Measurements from ENCODE around the gene PDS5A.
"Not testable (repeated sequence)": the region's sequence is repeated elsewhere in the genome, so short reads cannot be mapped to it uniquely, and the experiment has no call there.

Gene PDS5A

DNA sequence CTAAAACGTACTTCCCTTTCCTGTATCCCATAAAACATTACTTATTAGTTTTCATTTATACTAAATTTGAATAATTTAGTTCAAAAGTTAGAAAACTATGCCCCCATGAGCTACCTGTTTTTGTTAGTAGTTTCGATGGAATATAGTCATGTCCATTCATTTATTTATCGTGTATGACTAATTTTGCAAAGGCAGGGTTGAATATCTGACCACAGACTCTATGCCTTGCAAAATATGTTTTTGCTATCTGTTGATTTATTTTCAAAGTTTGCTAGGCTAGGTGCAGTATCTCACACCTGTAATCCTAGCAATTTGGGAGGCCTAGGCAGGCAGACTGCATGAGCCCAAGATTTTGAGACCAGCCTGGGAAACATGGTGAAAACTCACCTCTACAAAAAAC lies 78.4 kb downstream of the PDS5A start:
- no peak for DNase-seq

DNA sequence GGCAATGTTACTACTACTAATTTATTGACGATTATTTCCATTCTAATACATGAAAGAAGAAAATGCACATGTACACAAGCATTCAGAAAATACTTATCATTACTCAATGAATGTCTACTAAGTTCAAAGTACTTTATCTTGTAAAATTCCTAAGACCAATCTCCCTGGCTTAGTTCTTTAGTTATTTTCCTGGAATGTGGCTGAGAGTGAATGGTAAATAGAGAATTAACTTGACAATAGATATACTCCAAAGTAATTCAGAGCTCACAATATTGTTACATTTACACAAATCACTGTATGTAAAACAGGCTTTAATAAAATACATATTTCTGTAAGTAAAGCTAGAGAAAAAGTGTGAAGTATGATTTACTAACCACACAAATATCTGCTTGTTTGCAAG lies 79.7 kb downstream of the PDS5A start:
- DNase-seq, result no peak

DNA sequence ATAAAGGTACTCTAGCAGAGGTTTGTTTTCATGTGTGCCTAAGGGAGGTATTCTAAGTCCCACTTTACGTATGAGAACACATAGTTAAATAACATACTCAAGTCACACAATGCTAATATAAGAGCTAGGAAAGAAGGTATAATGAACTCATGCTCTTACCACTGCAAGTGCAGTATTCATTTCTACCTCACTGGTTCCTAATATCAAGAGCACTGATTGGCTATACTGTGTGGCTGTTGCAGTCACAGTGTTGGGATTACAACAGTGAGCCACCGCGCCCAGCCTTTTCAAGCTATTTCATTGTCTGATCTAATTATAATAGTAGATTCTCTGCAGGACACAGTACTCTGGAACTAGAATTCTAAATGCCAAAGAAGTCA lies 84.0 kb downstream of the PDS5A start:
- no peak for DNase-seq

DNA sequence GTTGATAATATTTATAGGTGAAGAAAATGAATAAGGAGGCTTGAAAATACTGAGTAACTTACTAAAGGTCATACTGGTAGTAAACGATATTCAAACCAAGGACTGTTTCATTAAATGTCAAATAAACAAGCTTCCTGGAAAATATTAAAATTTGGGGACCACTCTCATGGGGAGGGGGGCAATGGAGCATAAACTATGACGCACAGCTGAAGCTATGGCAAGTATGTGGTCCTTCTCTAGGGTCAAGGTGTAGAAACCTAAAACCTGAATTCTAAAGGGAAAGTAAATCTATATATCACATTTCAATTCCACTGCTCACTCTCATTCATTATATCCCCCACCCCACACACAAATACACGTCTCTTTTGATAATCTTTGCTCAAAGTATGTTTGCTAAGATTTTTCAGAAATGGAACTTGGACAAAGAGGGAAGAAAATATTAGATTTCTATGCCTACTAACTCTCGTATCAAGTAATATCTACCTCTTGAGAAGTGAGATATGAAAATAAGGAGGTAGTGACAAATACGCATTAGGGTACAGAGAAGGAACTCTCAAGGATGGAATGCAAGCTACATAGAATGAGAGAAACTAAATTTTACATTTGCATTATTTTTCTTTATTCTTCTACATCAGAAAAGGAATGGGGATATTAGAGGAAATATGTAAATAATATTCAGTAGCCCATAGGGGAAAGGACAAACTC lies 84.6 kb downstream of the PDS5A start:
- no peak for DNase-seq

DNA sequence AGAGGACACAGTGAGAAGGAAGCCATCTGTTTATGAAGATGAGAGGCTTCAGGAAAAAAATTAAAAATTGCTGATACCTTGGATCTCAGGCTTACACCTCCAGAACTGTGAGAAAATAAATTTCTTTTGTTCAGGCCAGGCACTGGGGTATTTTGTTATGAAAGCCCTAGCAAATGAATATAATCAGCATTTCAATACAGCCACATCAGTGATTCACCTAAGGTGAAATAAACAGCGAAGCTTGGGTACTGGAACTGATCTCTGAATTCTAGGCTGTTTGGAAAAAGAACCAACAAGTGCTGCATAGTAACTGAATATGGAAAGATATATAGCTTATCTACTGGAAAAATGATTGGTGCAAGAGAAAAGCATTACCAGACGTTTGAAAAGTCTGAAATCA lies 88.5 kb downstream of the PDS5A start:
- no peak for DNase-seq

DNA sequence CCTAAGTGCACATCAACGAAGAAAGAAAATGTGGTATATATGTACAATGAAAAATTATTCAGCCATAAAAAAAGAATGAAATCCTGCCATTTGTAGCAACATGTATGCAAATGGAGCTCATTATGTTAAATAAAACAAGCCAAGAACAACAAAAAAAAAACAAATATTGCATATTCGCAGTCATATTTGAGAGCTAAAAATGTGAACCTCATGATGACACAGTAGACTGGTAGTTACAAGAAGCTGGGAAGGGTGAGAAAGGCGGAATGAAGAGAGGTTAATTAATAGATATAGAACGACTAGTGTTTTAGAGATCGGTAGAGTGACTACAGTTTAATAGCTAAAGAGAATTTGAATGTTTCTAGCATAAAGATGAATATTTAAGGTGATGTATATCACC lies 89.2 kb downstream of the PDS5A start:
- no peak for DNase-seq

DNA sequence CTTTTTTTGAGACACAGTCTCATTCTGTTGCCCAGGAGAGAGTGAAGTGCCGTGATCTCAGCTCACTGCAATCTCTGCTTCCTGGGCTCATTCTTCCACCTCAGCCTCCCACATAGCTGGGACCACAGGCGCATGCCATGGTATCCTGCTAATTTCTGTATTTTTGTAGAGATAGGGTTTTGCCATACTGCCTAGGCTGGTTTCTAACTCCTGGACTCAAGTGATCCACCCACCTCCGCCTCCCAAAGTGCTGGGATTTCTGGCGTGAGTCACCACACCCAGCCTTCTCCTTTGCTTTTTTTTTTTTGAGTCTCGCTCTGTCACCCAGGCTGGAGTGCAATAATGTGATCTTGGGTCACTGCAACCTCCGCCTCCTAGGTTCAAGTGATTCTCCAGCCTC lies 94.1 kb downstream of the PDS5A start:
- DNase-seq, result no peak

DNA sequence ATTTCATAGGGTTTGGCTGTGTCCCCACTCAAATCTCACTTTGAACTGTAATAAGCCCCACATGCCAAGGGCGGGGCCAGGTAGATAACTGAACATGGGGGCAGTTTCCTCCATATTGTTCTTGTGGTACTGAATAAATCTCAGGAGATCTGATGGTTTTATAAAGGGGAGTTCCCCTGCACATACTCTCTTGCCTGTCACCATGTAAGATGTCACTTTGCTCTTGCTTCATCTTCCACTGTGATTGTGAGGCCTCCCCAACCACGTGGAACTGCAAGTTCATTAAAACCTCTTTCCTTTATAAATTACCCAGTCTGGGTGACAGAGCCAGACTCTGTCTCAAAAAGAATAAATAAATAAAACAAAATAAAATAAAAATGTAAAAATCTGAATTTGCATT lies 95.9 kb downstream of the PDS5A start:
- no peak for DNase-seq

DNA sequence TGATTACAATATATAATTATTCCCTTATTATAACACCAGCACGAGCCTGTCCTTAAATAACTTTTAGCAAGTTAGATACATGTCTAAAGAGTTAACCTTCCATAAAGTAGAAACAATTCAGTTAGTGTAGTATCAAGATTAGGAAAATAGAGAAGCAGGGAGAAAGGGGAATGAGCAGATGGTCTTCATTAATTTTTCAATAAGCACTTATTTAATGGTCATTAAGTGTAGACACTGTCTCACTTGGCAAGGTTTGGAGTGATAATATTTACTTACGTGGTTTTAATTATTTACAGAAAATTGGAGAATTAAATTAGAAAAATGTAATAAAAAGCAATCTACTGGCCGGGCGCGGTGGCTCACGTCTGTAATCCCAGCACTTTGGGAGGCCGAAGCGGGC lies 99.7 kb downstream of the PDS5A start:
- DNase-seq, result no peak

DNA sequence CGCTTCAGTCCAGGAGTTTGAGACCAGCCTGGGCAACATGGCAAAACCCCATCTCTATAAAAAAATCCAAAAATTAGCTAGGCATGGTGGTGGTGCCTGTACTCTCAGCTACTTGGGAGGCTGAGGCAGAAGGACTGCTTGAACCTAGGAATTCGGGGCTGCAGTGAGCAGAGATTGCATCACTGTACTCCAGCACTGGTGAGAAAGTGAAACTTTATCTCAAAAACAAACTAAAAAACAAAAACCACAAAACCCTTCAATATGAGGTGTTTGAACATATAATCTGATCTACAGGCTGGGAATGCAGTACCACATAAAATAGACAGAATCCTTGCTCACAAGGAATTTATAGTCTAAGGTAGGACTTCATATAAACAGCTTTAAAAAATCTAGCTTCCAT lies 103.9 kb downstream of the PDS5A start:
- no peak for DNase-seq

DNA sequence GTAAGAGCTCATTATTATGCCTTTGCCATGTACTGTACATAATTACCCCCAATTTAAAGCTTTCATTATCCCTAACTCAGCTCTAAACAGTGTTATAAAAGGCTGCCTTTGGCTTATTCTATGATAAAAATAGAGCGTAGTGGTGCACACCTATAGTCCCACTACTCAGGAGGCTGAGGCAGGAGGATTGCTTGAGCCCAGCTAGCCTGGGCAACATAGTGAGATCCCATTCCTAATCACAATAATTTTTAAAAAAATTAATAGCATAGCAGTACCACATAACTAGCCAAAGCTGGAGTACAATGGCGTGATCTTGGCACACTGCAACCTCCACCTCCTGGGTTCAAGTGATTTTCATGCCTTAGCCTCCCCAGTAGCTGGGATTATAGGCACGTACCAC lies 112.4 kb downstream of the PDS5A start:
- no peak for DNase-seq

DNA sequence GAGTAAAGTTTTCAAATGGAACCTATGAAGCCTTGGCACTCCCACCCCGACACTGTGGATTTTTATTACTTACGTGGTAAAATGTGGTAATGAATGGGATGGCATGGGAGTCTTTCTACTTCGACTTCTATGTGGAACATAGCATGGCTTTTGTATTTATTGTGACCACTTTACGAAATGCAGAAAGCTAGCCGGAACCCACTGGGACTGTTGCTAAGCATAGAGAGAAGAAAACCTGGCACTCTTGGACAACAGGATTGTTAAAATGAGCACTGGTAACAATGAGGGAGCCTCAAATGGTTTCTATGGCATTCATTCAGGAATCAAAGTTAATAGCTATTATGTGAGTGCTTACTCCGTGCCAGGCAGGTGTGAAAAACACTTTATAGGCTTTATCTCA lies 113.3 kb downstream of the PDS5A start:
- DNase-seq, result no peak

DNA sequence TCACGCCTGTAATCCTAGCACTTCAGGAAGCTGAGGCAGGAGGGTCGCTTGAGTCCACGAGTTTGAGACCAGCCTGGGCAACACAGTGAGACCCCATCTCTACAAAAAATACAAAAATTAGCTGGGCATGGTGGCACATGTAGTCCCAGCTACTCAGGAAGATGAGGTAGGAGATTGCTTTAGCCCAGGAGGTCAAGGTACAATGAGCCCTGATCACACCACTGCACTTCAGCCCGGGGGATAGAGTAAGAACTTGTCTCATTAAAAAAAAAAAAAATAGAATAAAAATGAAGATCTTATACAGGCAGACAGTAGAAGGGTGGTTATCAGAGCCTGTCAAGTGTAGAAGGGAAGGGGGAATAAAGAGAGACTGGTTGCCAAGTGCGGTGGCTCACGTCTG lies 116.9 kb downstream of the PDS5A start:
- no peak for DNase-seq

DNA sequence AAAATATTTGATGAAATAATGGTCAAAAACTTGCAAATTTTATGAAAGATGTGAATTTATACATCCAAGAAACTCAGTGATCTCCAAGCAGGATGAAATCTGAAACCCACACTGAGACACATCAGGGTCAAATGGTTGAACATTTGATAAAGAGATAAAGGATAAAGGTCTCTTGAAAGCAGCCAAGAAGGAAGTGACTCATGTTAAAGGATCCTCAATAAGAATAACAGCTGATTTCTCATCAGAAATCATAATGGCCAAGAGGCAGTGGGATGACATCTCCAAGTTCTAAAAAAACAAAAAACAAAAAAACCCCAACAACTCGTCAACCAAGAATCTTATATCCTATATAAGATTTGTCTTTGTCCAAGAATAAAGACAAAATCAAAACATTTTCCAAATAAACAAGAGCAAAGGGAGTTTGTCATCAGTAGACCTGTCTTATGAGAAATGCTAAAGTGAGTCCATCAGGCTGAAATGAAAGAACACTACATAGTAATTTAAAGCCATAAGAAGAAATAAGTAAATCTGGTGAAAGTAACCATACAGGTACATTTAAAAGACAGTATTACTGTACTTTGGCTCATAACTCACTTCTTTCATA lies 121.7 kb downstream of the PDS5A start:
- DNase-seq, result no peak

DNA sequence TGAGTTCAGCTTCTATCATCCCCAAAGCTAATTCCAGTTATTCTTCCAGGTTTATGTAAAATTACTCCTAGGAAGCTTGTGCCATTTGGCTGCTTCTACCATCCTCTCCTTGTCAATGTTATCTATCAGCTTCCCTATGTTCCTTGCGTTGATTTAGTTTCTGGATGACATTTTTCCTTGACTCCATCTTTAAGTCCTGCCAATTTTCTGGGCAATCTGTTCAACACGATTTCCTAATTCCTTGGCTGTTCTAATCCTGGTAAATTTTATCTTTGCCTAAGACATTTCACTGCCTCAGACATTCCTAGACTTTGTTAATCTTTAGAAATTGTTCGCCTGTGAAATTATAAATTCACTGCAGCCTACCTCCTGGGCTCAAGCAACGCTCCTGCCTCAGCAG lies 125.1 kb downstream of the PDS5A start:
- DNase-seq, result no peak

DNA sequence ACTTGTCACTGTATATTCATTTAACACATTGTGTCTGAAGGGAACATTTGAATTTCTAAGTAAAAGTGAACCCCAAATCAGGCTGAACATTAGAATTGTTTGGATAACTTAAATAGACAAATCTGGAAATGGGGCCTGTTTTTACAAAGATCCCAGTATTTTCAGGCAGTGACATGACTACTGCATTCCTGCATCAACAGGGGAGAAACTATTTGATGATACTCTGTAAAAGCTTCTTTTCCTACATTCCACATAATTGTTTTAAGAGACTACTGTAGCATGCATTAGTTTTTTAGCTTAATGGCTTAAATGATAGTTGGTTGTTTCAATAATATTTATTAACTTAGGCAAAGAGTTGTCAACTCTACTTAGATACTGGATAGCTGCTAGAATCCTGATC lies 127.0 kb downstream of the PDS5A start:
- no peak for DNase-seq

DNA sequence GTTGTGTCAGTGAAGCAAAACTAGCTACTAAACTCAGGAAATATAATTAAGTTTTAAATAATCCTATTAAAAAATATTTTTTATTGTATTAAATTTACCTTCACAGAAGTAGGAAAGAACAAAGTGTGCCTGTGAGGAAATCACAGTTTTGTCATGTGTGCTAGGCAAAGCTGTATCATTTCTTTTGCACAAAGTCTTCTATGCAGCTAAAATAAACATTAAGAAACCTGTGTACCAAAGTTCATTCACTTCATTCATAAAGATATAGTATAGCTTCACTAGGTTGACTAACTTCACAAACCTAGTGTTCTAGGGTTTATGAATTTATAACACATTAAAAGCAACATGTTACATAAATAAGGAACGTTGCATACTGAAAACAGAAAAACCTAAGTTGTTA lies 131.0 kb downstream of the PDS5A start:
- DNase-seq, result no peak

DNA sequence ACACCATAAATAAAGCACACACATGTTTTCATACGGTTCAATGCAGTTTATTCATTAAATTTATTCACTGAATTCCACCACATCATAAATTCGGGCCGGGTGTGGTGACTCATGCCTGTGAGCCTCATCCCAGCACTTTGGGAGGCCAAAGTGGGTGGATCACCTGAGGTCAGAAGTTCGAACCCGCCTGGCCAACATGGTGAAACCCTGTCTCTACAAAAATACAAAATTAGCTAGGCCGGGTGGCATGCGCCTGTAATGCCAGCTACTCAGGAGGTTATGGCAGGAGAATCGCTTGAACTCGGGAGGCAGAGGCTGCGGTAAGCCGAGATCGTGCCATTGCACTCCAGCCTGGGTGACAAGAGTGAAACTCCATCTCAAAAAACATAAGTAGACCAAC lies 131.6 kb downstream of the PDS5A start:
- no peak for DNase-seq

DNA sequence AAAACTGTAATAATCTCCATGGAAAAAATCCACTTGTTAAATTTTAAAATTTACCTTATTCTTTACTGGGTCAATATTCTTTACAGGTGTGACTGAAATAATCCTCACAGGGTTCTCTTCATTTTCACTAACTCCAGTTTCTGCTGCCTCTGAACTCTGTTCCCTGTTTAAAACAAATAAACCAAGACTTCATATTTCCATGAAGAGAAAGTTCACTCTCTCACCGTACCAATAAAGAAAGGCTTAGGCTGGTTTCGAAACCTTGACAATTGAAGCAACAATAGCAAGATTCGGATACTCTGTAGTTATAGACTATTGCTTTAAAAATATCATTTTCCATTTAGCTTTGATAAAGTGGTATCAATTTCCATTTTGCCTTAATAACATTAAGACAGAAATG lies 135.8 kb downstream of the PDS5A start:
- DNase-seq, result no peak

DNA sequence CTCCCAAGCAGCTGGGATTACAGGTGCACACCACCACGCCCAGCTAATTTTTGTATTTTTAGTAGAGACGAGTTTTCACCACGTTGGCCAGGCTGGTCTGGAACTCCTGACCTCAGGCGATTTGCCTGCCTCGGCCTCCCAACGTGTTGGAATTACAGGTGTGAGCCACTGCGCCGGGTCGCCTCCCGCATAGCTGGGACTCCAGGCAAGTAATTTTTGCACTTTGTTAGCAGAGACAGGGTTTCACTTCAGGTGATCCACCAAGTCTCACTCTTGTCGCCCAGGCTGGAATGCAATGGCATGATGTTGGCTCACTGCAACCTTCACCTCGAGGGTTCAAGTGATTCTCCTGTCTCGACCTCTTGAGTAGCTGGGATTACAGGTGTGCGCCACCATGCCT lies 137.2 kb downstream of the PDS5A start:
- not testable (repeated sequence) for DNase-seq

DNA sequence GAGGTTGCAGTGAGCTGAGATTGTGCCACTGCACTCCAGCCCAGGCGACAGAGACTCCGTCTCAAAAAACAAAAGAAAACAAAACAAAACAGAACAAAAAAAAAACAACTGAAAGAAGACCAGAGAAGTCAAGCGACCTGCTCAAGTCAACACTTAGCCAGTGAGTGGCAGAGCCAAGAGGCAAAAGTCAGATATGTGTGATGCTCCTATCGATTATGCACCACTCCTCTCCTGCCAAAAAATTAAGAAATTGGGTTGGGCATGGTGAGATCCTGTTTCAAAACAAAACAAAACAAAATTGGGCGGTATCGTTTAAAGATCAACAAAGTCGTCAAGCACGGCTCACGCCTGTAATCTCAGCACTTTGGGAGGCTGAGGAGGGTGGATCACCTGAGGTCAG lies 137.7 kb downstream of the PDS5A start:
- no peak for DNase-seq

DNA sequence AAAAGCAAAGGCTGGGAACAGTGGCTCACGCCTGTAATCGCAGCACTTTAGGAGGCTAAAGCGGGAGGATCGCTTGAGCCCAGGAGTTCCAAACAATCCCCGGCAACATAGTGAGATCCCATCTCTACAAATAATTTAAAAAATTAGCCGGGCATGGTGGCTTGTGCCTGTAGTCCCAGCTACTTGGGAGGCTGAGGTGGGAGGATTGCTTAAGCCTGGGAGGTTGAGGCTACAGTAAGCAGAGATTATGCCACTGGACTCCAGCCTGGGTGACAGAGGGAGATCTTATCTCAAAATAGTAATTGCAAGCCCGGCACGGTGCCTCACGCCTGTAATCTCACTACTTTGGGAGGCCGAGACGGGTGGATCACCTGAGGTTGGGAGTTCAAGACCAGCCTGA lies 139.3 kb downstream of the PDS5A start:
- not testable (repeated sequence) for DNase-seq

DNA sequence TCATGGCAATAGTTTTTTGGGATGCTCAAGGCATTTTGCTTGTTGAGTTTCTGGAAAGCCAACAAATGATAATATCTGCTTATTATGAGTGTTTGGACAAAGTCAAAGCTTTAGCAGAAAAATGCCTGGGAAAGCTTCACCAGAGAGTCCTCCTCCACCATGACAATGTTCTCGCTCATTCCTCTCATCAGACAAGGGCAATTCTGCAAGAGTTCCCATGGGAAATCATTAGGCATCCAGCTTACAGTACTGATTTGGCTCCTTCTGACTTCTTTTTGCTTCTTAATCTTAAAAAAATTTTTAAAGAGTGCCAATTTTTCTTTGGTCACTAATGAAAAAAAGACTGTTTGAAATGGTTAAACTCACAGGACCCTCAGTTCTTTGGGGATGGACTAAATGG lies 143.4 kb downstream of the PDS5A start:
- DNase-seq, result no peak

DNA sequence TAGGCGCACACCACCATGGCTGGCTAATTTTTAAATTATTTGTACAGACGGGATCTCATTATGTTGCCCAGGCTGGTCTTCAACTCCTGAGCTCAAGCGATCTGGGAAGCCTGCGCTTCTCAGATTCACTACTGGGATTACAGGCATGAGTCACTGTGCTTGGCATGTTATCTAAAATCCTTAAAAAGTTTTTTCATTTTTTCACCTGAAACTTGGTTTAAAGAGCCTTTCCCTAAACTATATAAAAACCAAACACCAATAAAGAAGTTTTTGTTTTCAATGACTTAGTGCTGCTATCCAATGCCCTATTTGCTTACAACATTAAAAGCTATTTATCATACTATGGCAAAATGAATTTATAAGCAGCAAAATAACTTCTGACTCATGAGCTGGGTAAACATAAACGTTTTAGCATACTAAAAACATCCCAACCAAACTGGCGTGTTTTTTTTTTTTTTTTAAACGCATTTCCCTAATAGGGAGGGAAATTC lies 151.9 kb downstream of the PDS5A start:
- DNase-seq, result no peak

DNA sequence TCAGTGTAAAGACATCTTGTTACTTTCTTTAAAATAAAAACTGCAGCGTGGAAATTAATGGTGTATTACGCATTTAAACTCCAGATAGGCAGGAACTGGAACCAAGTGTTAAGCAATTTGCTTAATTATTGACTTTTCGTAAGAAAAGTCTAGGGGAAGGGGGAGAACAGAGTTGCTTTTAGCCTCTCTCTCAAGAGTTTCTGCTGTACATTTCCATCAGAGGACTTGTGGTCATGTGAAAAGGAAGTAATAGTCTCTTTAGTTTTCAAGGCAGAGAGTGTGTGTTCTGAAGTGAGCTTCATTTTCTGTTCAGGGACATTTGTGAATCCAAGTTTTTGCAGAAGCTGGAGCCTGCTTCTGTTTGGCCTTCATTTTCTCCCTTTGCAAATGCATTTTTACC lies 152.6 kb downstream of the PDS5A start:
- no peak for DNase-seq
